ENCODE results near the gene TBXAS1.

DNA sequence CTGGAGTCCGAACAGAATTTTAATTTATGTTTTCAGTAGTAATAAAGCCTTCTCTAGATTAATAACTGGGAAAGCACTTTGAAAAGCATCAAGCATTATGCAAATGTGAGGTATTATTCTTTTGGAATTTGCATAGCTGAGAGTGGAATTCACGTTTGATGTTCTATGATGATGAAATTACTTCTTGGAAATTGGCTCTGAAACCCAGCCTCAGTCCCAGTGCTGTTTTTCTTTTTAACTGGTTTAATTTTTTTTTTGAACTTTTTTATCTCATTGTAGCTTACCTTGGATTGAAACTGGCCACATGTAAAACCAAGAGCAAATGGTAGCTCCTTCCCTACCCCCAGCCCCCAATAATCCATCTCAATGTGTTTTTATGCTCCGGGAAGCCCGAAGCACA, 1.2 kb downstream of the TBXAS1 start:
- TF ChIP-seq, protein P1, sequence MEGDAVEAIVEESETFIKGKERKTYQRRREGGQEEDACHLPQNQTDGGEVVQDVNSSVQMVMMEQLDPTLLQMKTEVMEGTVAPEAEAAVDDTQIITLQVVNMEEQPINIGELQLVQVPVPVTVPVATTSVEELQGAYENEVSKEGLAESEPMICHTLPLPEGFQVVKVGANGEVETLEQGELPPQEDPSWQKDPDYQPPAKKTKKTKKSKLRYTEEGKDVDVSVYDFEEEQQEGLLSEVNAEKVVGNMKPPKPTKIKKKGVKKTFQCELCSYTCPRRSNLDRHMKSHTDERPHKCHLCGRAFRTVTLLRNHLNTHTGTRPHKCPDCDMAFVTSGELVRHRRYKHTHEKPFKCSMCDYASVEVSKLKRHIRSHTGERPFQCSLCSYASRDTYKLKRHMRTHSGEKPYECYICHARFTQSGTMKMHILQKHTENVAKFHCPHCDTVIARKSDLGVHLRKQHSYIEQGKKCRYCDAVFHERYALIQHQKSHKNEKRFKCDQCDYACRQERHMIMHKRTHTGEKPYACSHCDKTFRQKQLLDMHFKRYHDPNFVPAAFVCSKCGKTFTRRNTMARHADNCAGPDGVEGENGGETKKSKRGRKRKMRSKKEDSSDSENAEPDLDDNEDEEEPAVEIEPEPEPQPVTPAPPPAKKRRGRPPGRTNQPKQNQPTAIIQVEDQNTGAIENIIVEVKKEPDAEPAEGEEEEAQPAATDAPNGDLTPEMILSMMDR (IDR thresholded peaks at IDR 0.05) = no peak
- no peak for TF ChIP-seq CREM (CRISPR knock-in tag; IDR thresholded peaks at IDR 0.05)
- TF ChIP-seq MYBL2 (CRISPR knock-in tag; IDR thresholded peaks at IDR 0.05) = no peak
- TF ChIP-seq, protein P2, sequence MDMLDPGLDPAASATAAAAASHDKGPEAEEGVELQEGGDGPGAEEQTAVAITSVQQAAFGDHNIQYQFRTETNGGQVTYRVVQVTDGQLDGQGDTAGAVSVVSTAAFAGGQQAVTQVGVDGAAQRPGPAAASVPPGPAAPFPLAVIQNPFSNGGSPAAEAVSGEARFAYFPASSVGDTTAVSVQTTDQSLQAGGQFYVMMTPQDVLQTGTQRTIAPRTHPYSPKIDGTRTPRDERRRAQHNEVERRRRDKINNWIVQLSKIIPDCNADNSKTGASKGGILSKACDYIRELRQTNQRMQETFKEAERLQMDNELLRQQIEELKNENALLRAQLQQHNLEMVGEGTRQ (CRISPR knock-in tag; IDR thresholded peaks at IDR 0.05) = no peak
- TF ChIP-seq, protein P3, sequence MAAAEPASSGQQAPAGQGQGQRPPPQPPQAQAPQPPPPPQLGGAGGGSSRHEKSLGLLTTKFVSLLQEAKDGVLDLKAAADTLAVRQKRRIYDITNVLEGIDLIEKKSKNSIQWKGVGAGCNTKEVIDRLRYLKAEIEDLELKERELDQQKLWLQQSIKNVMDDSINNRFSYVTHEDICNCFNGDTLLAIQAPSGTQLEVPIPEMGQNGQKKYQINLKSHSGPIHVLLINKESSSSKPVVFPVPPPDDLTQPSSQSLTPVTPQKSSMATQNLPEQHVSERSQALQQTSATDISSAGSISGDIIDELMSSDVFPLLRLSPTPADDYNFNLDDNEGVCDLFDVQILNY (CRISPR knock-in tag; IDR thresholded peaks at IDR 0.05) = no peak
- TF ChIP-seq, protein P4, sequence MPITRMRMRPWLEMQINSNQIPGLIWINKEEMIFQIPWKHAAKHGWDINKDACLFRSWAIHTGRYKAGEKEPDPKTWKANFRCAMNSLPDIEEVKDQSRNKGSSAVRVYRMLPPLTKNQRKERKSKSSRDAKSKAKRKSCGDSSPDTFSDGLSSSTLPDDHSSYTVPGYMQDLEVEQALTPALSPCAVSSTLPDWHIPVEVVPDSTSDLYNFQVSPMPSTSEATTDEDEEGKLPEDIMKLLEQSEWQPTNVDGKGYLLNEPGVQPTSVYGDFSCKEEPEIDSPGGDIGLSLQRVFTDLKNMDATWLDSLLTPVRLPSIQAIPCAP (CRISPR knock-in tag; IDR thresholded peaks at IDR 0.05) = no peak
- TF ChIP-seq, protein P5, sequence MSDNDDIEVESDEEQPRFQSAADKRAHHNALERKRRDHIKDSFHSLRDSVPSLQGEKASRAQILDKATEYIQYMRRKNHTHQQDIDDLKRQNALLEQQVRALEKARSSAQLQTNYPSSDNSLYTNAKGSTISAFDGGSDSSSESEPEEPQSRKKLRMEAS (CRISPR knock-in tag; IDR thresholded peaks at IDR 0.05) = no peak
- no peak for TF ChIP-seq TEAD1 (CRISPR knock-in tag; IDR thresholded peaks at IDR 0.05)
- TF ChIP-seq NFE2L1 (CRISPR knock-in tag; IDR thresholded peaks at IDR 0.05) = no peak
- no peak for TF ChIP-seq NR2C2 (CRISPR knock-in tag; IDR thresholded peaks at IDR 0.05)

All from WTC11 (cell line).